ENCODE data around the gene GIT2.

DNA sequence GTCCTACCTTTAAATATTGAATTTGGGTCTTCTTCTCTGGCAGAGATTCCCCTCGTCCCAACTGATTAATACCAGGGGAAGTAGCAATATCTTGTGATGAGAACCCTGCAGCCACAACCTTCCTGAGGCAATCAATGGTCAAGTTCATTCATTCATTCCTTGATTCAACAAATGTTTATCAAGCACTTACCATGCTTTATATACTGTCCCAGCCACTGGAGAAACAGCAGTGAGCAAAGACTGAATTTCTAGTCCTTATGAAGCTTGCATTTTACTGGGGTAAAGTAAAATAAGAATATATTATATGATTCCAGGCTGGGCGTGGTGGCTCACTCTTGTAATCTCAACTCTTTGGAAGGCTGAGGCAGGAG is 300 bp upstream of the GIT2 start:
- TF ChIP-seq EZH2 (IDR thresholded peaks at IDR 0.05) (no peak), POLR2AphosphoS5 (IDR thresholded peaks at IDR 0.05; ENCODE audit: borderline replicate concordance, low read depth, low read length) (no peak), FOXP2 (optimal IDR thresholded peaks at IDR 0.05; ENCODE audit: control extremely low read depth, extremely low read length, insufficient read depth) (no peak)
